Endometrium (tissue), 2 donors: ENCODE measurements around the gene SARDH.

Experiments
- FAIRE-seq: peaks from 2 replicates; lab custom pipeline; 2012; peaks lifted over from hg19 to GRCh38; lab: Jason Lieb, UNC
- donor health status: control.
- donor health status: control.

SARDH gene

GRCh38 chr9:133737774-133738639 is at the start of gene SARDH:
Gene SARDH (minus strand): TSS chr9:133738352. CDS start chr9:133734173, 4,179 bp downstream.
- FAIRE-seq = no peak

GRCh38 chr9:133787754-133788025 is 49.5 kb upstream of the SARDH start:
- FAIRE-seq = no peak

GRCh38 chr9:133786907-133787753 is 49.0 kb upstream of the SARDH start:
- no peak for FAIRE-seq

- FAIRE-seq = no peak
Observed at GRCh38 chr9:133786371-133786753, 48.2 kb upstream of the SARDH start.

- FAIRE-seq = no peak
Observed at GRCh38 chr9:133785753-133786370, 47.7 kb upstream of the SARDH start.

GRCh38 chr9:133784731-133785561 is 46.8 kb upstream of the SARDH start:
- FAIRE-seq = no peak

- no peak for FAIRE-seq
Observed at GRCh38 chr9:133783331-133783731, 45.2 kb upstream of the SARDH start.

GRCh38 chr9:133782157-133783130 is 44.3 kb upstream of the SARDH start:
- FAIRE-seq = no peak

- FAIRE-seq = no peak
Observed at GRCh38 chr9:133781828-133782135, 43.6 kb upstream of the SARDH start.

GRCh38 chr9:133780962-133781827 is 43.0 kb upstream of the SARDH start:
- no peak for FAIRE-seq

GRCh38 chr9:133780404-133780945 is 42.3 kb upstream of the SARDH start:
- FAIRE-seq = no peak

GRCh38 chr9:133779516-133780403 is 41.6 kb upstream of the SARDH start:
- no peak for FAIRE-seq

GRCh38 chr9:133779081-133779480 is 40.9 kb upstream of the SARDH start:
- FAIRE-seq = no peak

- no peak for FAIRE-seq
Observed at GRCh38 chr9:133778336-133779013, 40.3 kb upstream of the SARDH start.

GRCh38 chr9:133777871-133778270 is 39.7 kb upstream of the SARDH start:
- no peak for FAIRE-seq

- no peak for FAIRE-seq
Observed at GRCh38 chr9:133777068-133777791, 39.1 kb upstream of the SARDH start.
